ENCODE measurements around the gene CD74.
"Not testable (repeated sequence)": the region's sequence is repeated elsewhere in the genome, so short reads cannot be mapped to it uniquely, and the experiment has no call there.

Gene CD74

DNA sequence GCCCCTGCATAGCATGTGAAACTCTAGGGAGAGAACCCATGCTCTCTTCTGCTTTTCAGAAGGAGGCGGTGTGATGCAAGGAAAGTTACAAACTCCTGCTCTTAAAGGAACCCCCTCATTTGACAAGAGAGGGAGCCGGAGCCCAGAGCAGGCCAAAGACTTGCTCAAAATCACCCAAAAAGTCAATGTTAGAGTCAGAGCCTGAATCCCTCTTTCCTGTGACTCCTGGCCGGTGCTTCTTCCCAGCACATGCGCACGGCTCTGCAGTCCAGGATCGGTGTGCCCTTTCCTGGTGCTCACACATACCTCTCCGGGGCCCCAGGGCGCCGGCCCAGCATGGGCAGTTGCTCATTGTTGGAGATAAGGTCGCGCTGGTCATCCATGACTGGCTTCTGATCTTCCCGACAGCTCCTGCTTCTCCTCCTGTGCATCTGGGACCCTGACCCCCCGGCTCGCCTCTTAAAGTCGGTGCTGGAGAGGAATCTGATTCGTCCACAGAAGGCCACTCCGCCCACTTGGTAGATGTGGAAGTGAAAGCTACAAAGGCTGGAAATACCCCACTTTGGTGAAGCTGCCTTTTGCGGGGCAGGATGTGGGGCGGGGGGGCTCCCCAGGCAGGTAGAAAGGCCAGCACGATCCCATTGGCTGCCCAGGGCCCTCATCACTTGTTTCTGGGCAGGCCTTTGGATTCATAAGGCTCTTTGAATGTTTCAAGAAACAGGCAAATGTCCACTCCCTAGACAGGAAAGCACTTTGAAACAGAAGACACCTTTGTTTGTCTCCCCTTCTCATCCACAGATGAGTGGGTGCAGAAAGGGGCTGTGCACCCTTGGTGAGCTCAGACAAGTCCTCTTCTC lies at the start of gene CD74:
Gene CD74 (minus strand): TSS at position 592 of the 857 bp plus-strand sequence. CDS start 161 bp downstream, at position 431.
- no peaks in the 10 kb centered on the region for H3K27me3 ChIP-seq (ENCODE audit: low read depth, low read length)
- peak within 1 kb of the TSS; percentile 68 to 87 for H3K4me3 ChIP-seq (ENCODE audit: low read depth in 1 of 2, low read length in 2 of 2)
- H3K4me1 ChIP-seq (ENCODE audit: control insufficient read depth in 1 of 2, insufficient read depth in 2 of 2, low read length in 2 of 2), result peaks cover 13 to 16% of the 10 kb centered on the region in 2 donors
- H3K9me3 ChIP-seq (ENCODE audit: control insufficient read depth in 1 of 2, low read length in 2 of 2), result no peaks in the 10 kb centered on the region
- peak within 1 kb of the TSS; percentile 93 for H3K27ac ChIP-seq (ENCODE audit: low read length)
- H3K36me3 ChIP-seq (ENCODE audit: control insufficient read depth in 1 of 2, insufficient read depth in 2 of 2, low read length in 2 of 2), result peaks cover 0 to 3% of the 10 kb centered on the region in 2 donors

DNA sequence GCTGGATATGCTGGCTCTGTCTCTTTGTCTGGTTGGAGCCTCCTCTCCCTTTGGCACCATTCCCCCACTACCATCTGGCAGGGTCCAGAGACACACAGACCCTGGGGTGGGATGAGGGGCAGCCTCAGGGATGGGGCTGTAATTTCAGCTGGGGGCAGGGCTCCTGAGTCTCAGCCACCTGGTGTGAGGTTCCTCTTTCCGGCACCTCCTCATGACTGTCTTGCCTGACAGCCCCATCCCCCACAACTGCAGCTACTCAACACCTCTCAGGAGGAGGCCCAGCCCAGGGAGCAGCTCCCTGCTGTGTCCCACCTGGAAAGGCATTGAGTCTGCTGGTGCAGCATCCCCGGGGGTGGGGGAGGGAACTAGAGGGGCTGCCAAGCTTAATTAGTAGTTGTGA lies 48.5 kb upstream of the CD74 start:
- Histone ChIP-seq H3K4me1 (ENCODE audit: control insufficient read depth in 1 of 2, insufficient read depth in 2 of 2, low read length in 2 of 2) (peaks cover 6 to 8% of the 10 kb centered on the region in 2 donors), H3K4me3 (ENCODE audit: low read depth in 1 of 2, low read length in 2 of 2) (no peak overlapping the region), H3K36me3 (ENCODE audit: control insufficient read depth in 1 of 2, insufficient read depth in 2 of 2, low read length in 2 of 2) (no peaks in the 10 kb centered on the region), H3K27me3 (ENCODE audit: low read depth, low read length) (no peaks in the 10 kb centered on the region), H3K27ac (ENCODE audit: low read length) (no peak overlapping the region), H3K9me3 (ENCODE audit: control insufficient read depth in 1 of 2, low read length in 2 of 2) (no peaks in the 10 kb centered on the region)

DNA sequence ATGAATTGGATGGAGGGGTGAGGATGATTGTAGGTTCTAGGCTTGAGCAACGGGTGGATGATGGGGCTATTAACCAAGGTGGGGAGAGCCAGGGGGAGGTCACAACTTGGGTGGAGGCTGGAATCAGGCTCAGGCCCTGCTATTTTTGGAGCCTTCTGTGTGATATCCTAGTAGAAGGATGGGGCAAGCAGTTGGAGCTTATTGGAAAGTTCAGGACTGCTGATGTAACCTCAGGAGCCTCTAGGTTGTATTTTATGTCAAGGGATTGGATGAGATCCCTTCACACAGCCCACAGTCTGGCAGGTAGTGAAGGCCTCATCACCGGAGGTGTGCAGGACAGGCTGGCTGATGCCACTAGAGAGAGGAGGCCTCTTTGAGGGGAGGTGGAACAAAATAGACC lies 48.1 kb upstream of the CD74 start:
- Histone ChIP-seq H3K9me3 (ENCODE audit: control insufficient read depth in 1 of 2, low read length in 2 of 2) (no peaks in the 10 kb centered on the region), H3K4me3 (ENCODE audit: low read depth in 1 of 2, low read length in 2 of 2) (no peak overlapping the region), H3K27me3 (ENCODE audit: low read depth, low read length) (no peaks in the 10 kb centered on the region), H3K27ac (ENCODE audit: low read length) (no peak overlapping the region), H3K36me3 (ENCODE audit: control insufficient read depth in 1 of 2, insufficient read depth in 2 of 2, low read length in 2 of 2) (no peaks in the 10 kb centered on the region), H3K4me1 (ENCODE audit: control insufficient read depth in 1 of 2, insufficient read depth in 2 of 2, low read length in 2 of 2) (peaks cover 6 to 8% of the 10 kb centered on the region in 2 donors)

DNA sequence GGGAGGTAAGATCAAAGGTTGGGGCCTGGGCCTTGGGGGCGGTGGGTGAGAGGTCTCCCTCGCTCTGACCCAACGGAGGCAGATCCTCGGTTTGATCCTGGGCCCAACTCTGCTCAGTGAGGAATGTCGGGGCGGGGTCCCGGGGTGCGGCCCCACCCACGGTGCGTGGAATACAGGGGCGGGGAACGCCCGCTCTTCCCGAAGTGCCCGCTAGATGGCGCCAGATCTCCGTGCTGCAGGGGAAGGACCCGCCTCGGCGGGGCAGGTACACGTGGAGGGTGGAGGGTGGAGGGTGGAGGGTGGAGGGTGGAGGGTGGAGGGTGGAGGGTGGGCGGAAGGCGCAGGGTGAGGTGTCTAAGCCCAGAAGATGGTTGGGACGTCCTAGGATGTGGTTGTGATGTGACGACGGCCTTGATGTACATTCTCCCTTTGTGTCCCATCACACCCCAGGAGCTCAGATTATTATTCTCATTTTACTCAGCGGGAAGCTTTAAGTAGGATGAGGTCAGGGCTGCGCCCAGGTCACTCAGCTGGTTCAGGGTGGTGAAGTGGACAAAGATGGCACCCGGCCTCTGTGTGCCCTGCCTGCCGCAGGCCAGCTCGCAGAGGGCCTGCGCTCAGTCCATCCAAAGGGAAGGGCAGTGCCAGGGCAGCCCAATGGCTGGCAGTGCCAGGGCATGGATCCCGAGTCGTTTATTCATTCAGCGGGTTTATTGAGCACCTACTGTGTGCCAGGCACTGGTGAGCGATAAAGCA lies 46.3 kb upstream of the CD74 start:
- Histone ChIP-seq H3K27me3 (ENCODE audit: low read depth, low read length) (no peaks in the 10 kb centered on the region), H3K4me1 (ENCODE audit: control insufficient read depth in 1 of 2, insufficient read depth in 2 of 2, low read length in 2 of 2) (peaks cover 6 to 8% of the 10 kb centered on the region in 2 donors), H3K9me3 (ENCODE audit: control insufficient read depth in 1 of 2, low read length in 2 of 2) (no peaks in the 10 kb centered on the region), H3K4me3 (ENCODE audit: low read depth in 1 of 2, low read length in 2 of 2) (no peak overlapping the region), H3K36me3 (ENCODE audit: control insufficient read depth in 1 of 2, insufficient read depth in 2 of 2, low read length in 2 of 2) (no peaks in the 10 kb centered on the region), H3K27ac (ENCODE audit: low read length) (no peak overlapping the region)

DNA sequence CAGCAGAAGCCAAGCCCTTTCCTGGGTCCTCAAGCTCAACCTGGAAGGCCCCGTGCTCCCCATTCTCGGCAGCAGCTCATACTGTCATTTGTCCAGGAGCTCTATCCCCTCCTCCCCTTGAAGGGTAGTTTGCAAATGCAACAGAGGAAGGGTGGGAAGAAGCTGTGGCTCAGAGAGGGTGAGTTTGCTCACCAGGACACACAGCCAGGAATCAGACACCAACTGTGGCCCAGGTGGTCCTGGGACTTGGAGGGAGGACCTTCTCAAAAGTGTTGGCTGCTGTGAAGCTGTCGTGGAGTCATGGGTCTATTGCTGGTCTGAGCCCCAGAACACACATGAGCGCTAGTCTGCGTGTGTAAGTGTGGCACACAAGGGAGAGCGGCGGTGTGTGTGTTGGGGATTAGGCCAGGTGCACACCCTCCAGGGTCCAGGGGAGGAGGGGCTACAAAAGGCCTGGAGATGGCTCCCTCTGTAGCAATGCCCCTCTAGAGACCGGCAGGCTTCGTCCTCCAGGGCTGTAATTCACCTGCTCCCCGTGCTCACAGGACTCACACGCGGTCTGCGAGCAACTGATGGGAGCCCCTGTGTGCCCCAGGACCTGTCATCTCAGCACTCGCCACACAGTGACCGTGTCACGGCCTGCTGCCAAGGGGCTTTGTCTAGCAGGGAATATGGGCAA lies 45.0 kb upstream of the CD74 start:
- Histone ChIP-seq H3K36me3 (ENCODE audit: control insufficient read depth in 1 of 2, insufficient read depth in 2 of 2, low read length in 2 of 2) (no peaks in the 10 kb centered on the region), H3K4me3 (ENCODE audit: low read depth in 1 of 2, low read length in 2 of 2) (no peak overlapping the region), H3K27ac (ENCODE audit: low read length) (no peak overlapping the region), H3K4me1 (ENCODE audit: control insufficient read depth in 1 of 2, insufficient read depth in 2 of 2, low read length in 2 of 2) (peaks cover 6 to 8% of the 10 kb centered on the region in 2 donors), H3K27me3 (ENCODE audit: low read depth, low read length) (no peaks in the 10 kb centered on the region), H3K9me3 (ENCODE audit: control insufficient read depth in 1 of 2, low read length in 2 of 2) (no peaks in the 10 kb centered on the region)

DNA sequence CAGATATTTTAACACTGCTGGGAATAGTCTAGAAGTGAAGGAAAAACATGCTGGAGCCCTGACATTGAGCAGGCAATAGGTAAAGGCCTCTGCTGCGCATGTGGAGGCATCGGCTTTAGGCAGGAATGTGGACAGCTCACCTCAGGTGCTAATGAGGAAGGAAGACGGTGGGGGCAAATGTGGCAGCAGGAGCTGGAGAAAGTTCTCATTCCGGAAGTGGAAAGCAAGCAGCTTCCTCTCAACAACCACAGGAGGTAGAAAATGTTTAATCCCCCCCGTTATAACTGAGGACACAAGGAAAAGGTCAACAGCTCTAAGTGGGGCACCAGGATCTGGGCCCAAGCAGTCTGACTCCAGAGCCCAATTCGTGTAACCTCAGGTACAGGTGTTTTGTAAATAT lies 44.4 kb upstream of the CD74 start:
- Histone ChIP-seq H3K27ac (ENCODE audit: low read length) (no peak overlapping the region), H3K9me3 (ENCODE audit: control insufficient read depth in 1 of 2, low read length in 2 of 2) (no peaks in the 10 kb centered on the region), H3K4me3 (ENCODE audit: low read depth in 1 of 2, low read length in 2 of 2) (no peak overlapping the region), H3K36me3 (ENCODE audit: control insufficient read depth in 1 of 2, insufficient read depth in 2 of 2, low read length in 2 of 2) (no peaks in the 10 kb centered on the region), H3K27me3 (ENCODE audit: low read depth, low read length) (no peaks in the 10 kb centered on the region), H3K4me1 (ENCODE audit: control insufficient read depth in 1 of 2, insufficient read depth in 2 of 2, low read length in 2 of 2) (peaks cover 6 to 8% of the 10 kb centered on the region in 2 donors)

DNA sequence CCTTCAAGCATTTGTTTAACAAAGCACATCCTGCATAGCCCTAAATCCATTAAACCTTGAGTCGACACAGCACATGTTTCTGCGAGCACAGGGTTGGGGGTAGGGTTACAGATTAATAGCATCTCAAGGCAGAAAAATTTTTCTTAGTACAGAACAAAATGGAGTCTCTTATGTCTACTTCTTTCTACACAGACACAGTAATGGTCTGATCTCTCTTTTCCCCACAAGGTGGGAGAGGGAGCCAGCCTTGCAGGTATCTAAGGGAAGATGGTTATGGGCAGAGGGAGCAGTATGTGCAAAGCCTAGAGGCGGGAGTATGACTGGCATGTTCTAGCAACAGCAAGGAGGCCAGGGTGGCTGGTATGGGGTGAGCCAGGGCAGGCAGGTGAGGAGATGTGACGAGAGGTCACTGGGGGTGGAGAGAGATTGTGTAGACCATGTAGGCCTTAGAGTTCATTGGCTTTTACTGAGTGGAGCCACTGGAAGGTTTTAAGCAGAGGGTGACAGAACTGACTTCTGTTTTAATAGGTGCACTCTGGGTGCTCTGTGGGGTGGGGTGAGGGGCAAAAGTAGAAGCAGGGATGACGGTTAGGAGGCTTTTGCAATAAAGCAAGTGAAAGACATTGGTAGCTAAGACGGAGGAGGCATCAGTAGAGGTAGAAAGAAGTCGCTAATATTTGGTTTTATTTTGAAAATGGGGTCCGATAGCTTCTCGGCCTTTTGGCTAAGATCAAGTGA lies 42.0 kb upstream of the CD74 start:
- Histone ChIP-seq H3K4me1 (ENCODE audit: control insufficient read depth in 1 of 2, insufficient read depth in 2 of 2, low read length in 2 of 2) (peaks cover 6% of the 10 kb centered on the region in 2 donors), H3K9me3 (ENCODE audit: control insufficient read depth in 1 of 2, low read length in 2 of 2) (no peaks in the 10 kb centered on the region), H3K36me3 (ENCODE audit: control insufficient read depth in 1 of 2, insufficient read depth in 2 of 2, low read length in 2 of 2) (peaks cover 0 to 2% of the 10 kb centered on the region in 2 donors), H3K27me3 (ENCODE audit: low read depth, low read length) (no peaks in the 10 kb centered on the region), H3K27ac (ENCODE audit: low read length) (no peak overlapping the region), H3K4me3 (ENCODE audit: low read depth in 1 of 2, low read length in 2 of 2) (no peak overlapping the region)

DNA sequence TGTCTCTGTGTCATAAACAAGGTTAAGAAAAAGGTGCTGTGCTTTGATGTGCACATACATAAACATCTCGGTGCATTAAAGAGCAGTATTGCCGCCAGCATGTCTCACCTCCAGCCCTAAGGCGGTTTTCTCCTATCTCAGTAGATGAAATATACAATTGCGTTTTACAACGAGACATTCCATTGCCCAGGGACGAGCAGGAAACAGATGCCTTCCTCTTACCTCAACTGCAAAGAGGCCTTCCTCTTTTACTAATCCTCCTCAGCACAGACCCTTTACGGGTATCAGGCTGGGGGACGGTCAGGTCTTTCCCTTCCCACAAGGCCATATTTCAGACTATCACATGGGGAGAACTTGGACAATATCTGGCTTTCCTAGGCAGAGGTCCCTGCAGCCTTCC lies 41.3 kb upstream of the CD74 start:
- H3K27ac ChIP-seq (ENCODE audit: low read length); H3K36me3 ChIP-seq (ENCODE audit: control insufficient read depth in 1 of 2, insufficient read depth in 2 of 2, low read length in 2 of 2); H3K4me3 ChIP-seq (ENCODE audit: low read depth in 1 of 2, low read length in 2 of 2); H3K9me3 ChIP-seq (ENCODE audit: control insufficient read depth in 1 of 2, low read length in 2 of 2); H3K27me3 ChIP-seq (ENCODE audit: low read depth, low read length); H3K4me1 ChIP-seq (ENCODE audit: control insufficient read depth in 1 of 2, insufficient read depth in 2 of 2, low read length in 2 of 2): not testable (repeated sequence)

DNA sequence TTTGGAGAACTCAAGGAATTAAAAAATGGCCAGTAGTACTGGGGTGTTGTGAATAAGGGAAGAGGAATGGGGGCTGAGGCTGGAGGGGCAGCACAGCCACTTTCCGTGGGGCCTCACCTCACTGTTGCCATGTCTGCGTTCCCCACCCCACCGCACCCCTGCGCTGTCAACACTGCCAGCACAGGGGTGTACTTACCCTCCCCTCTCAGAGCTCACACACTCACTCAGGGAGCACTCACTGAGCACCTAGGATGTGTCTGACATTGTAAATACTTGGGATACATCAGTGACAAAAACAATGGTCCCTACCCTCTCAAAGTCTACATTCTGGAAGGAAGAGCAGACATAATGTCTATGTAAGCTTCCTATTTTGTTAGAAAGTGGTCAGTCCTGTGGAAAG lies 40.2 kb upstream of the CD74 start:
- H3K4me1 ChIP-seq (ENCODE audit: control insufficient read depth in 1 of 2, insufficient read depth in 2 of 2, low read length in 2 of 2), result peaks cover 10 to 11% of the 10 kb centered on the region in 2 donors
- no peaks in the 10 kb centered on the region for H3K9me3 ChIP-seq (ENCODE audit: control insufficient read depth in 1 of 2, low read length in 2 of 2)
- no peaks in the 10 kb centered on the region for H3K27me3 ChIP-seq (ENCODE audit: low read depth, low read length)
- H3K36me3 ChIP-seq (ENCODE audit: control insufficient read depth in 1 of 2, insufficient read depth in 2 of 2, low read length in 2 of 2), result peaks cover 3% of the 10 kb centered on the region in 2 donors
- no peak overlapping the region for H3K27ac ChIP-seq (ENCODE audit: low read length)
- H3K4me3 ChIP-seq (ENCODE audit: low read depth in 1 of 2, low read length in 2 of 2), result no peak overlapping the region

DNA sequence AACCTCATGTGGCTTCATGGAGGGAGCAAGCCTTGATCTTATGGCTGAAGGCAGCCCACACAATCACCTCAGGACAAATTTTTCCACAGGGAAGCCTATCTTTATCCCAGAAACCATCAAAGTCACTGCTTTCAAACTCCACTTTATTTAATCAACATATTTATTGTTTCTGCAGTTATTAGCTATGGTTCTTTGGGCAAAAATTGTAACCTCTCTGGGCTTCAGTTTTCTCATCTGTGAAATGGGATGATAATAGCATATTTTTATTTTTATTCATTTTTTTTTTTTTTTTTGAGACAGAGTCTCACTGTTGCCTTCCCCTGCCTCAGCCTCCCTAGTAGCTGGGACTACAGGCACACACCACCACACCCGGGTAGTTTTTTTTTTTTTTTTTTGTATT lies 38.9 kb upstream of the CD74 start:
- H3K4me1 ChIP-seq (ENCODE audit: control insufficient read depth in 1 of 2, insufficient read depth in 2 of 2, low read length in 2 of 2), result peaks cover 12 to 24% of the 10 kb centered on the region in 2 donors

More for the DNA sequence above, 38.9 kb upstream of the CD74 start:
- Histone ChIP-seq H3K27ac (ENCODE audit: low read length) (no peak overlapping the region), H3K27me3 (ENCODE audit: low read depth, low read length) (no peaks in the 10 kb centered on the region), H3K9me3 (ENCODE audit: control insufficient read depth in 1 of 2, low read length in 2 of 2) (no peaks in the 10 kb centered on the region), H3K4me3 (ENCODE audit: low read depth in 1 of 2, low read length in 2 of 2) (no peak overlapping the region), H3K36me3 (ENCODE audit: control insufficient read depth in 1 of 2, insufficient read depth in 2 of 2, low read length in 2 of 2) (peaks cover 12 to 15% of the 10 kb centered on the region in 2 donors)
